Activated T-cell treated with anti-CD3 and anti-CD28 coated beads, Interleukin-2, amount 50 U/mL, for 72 hours (primary cell): ENCODE data around the gene CRIP2. TPM values are rescaled to one million over a fixed set of nuclear protein-coding genes. Genes with fewer than 3 reads are reported as not detected.
A peak's percentile ranks its signal among the peaks of the same experiment; 100 is the strongest.

Experiments used
- ATAC-seq, 2 donors: fragments of 150-1000 bp; cut with Tn5 transposase; replicated peaks in 1 of 2; 2 replicates each; pipeline ENCODE4 v1.10.0; 2021; ENCODE audit warnings: moderate library complexity in 2 of 2, mild to moderate bottlenecking in 1 of 2
- DNase-seq, 2 donors: peaks; one replicate each; pipeline ENCODE4 v3.0.0; 2021 to 2022; ENCODE audit warnings: mixed read lengths in 1 of 2
- H3K27ac Mint-ChIP-seq: one replicate; pipeline ENCODE4 v1.8.0; 2022; ENCODE audit warnings: mild to moderate bottlenecking, moderate library complexity, mixed read lengths
- H3K27me3 Mint-ChIP-seq: one replicate; pipeline ENCODE4 v1.8.0; 2022; ENCODE audit warnings: low read depth, mixed read lengths
- H3K36me3 Mint-ChIP-seq, 2 donors: one replicate each; pipeline ENCODE4 v1.8.0; 2022; ENCODE audit warnings: mixed read lengths in 2 of 2, mild to moderate bottlenecking in 1 of 2; ENCODE audit not compliant: insufficient read depth in 2 of 2
- H3K4me1 Mint-ChIP-seq: one replicate; pipeline ENCODE4 v1.8.0; 2022; ENCODE audit warnings: low read depth, mixed read lengths
- H3K4me3 Mint-ChIP-seq, 2 donors: one replicate each; pipeline ENCODE4 v1.8.0; 2022; ENCODE audit warnings: mild to moderate bottlenecking in 2 of 2, mixed read lengths in 2 of 2, moderate library complexity in 2 of 2
- H3K9me3 Mint-ChIP-seq, 2 donors: one replicate each; pipeline ENCODE4 v1.8.0; 2022; ENCODE audit warnings: mixed read lengths in 2 of 2
- total RNA-seq, 2 donors: library from RNA; stranded (reverse); gene quantifications; one replicate each; pipeline ENCODE4 v1.2.3, GENCODE V29; 2022

The CRIP2 gene
- total RNA-seq, 2 donors from 2014 or later, result 1.1 to 1.3 TPM

DNA sequence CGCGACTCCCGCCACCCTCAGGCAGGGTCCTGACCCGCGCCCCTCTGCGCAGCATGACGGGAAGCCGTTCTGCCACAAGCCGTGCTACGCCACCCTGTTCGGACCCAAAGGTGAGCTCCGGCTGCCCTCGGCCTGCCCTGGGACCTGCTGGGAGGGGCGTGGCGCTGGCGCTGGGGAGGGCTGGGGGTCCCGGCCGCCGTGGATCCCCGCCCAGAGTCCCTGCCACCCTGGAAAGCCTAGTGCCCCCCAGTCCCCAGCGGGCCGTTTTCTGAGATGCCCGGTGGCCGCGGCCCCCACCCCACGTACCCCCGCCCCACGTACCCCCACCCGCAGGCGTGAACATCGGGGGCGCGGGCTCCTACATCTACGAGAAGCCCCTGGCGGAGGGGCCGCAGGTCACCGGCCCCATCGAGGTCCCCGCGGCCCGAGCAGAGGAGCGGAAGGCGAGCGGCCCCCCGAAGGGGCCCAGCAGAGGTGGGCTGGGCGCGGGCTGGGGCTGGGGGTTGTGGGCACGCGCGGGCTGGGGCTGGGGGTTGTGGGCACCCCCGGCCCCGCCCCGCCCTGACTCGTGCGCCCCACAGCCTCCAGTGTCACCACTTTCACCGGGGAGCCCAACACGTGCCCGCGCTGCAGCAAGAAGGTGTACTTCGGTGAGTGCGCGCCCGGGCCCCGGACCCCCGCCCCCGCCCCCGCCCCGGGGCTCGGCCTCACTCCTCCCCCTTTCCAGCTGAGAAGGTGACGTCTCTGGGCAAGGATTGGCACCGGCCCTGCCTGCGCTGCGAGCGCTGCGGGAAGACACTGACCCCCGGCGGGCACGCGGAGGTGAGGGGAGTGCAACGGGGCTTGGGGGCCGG, 4.0 kb downstream of the CRIP2 start:
- Mint-ChIP-seq H3K4me3 (no peak overlapping the region), H3K9me3 (no peaks in the 10 kb centered on the region), H3K27me3 (peaks cover 20% of the 10 kb centered on the region), H3K4me1 (peaks cover 37% of the 10 kb centered on the region), H3K36me3 (peaks cover 4 to 6% of the 10 kb centered on the region in 2 donors), H3K27ac (no peak overlapping the region)
- no peak for ATAC-seq
- no peak for DNase-seq

GRCh38 chr14:105479431-105480158, 5.0 kb downstream of the CRIP2 start:
- H3K36me3 Mint-ChIP-seq, result peaks cover 4 to 6% of the 10 kb centered on the region in 2 donors
- no peak overlapping the region for H3K27ac Mint-ChIP-seq
- H3K4me1 Mint-ChIP-seq, result peaks cover 44% of the 10 kb centered on the region
- peak overlapping the region in 1 of 2 donors; percentile 45 for H3K4me3 Mint-ChIP-seq
- ATAC-seq (no peak), DNase-seq (no peak)
- no peaks in the 10 kb centered on the region for H3K9me3 Mint-ChIP-seq
- H3K27me3 Mint-ChIP-seq, result peaks cover 20% of the 10 kb centered on the region

- no peak for ATAC-seq
- Mint-ChIP-seq H3K36me3 (peaks cover 4 to 6% of the 10 kb centered on the region in 2 donors), H3K9me3 (no peaks in the 10 kb centered on the region), H3K4me3 (no peak overlapping the region), H3K4me1 (peaks cover 47% of the 10 kb centered on the region), H3K27me3 (peaks cover 20% of the 10 kb centered on the region), H3K27ac (no peak overlapping the region)
- DNase-seq, result no peak
Measured at GRCh38 chr14:105480199-105480746, 5.7 kb downstream of the CRIP2 start.

GRCh38 chr14:105480807-105481801, 6.5 kb downstream of the CRIP2 start:
- peaks cover 55% of the 10 kb centered on the region for H3K4me1 Mint-ChIP-seq

DNA sequence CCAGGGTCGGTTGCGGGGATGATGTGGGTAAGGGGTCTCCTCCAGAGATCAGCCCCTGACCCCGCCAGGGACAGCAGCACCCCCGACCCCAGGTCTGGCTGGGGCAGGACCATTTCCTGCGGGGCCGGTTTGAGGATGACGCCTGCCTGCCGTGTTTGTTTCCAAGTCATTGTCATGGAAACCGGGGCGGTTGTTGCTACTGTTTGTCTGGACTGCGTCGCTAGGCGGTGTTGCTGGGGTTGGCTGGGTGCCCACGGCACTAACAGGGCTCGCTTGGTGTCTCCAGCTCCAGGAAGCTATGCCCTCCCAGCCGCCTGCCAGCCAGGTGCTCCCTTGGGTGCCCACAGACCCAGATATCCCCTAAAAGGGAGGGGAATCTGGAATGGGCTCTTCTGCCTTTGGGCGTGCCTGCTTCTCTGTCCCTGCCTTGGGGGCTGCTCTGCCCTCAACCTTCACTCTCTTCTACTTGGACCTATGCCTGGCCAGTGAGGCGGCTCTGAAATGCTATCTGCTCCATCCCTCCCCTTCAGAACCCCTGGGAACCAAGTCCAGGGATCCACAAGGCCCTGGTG, 7.4 kb downstream of the CRIP2 start:
- Mint-ChIP-seq H3K36me3 (peaks cover 4 to 6% of the 10 kb centered on the region in 2 donors), H3K4me3 (peak overlapping the region; percentile 80 to 84), H3K9me3 (no peaks in the 10 kb centered on the region), H3K27me3 (peaks cover 20% of the 10 kb centered on the region), H3K27ac (peak overlapping the region; percentile 89), H3K4me1 (peaks cover 61% of the 10 kb centered on the region)
- DNase-seq (peak; percentile 92 to 93), ATAC-seq (peak; percentile 75 to 78)

More at GRCh38 chr14:105480807-105481801, 6.5 kb downstream of the CRIP2 start:
- Mint-ChIP-seq H3K4me3 (peak overlapping the region; percentile 84), H3K9me3 (no peaks in the 10 kb centered on the region), H3K27me3 (peaks cover 20% of the 10 kb centered on the region), H3K27ac (no peak overlapping the region), H3K36me3 (peaks cover 4 to 6% of the 10 kb centered on the region in 2 donors)
- peak; percentile 88 to 94 for DNase-seq
- ATAC-seq, result peak; percentile 64 to 70

DNA sequence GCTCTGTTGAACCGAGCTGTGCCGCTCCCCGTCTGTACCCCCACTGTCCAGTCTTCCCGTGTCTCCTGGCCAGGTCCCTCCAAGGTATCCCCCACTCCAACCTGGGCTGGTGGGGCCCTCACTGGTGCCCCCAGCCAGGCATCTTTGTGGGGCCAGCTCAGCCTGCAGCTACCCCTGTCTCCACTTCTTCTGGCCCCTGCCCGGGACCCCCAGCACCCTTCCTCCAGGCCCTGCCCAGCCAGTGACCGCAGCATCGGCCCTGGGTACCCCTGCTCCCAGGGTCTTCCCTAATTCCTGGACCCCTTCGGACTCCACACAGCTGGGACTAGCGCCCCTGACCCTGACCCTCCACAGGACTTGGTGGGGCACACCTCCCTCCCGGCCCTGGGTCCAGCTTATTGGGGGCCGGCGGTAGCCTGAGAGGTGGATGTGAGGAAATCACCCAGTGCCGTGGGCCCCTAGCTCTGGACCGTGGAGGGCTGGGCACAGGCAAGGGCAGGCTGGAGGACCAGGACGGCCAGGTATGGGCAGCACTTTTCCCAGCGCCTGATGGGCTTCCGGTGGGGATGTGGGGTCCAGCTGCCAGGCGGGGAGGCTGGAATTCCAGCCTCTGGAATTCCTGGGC, 8.0 kb downstream of the CRIP2 start:
- ATAC-seq (no peak), DNase-seq (no peak)
- Mint-ChIP-seq H3K27me3 (peaks cover 14% of the 10 kb centered on the region), H3K27ac (peak overlapping the region; percentile 89), H3K36me3 (peaks cover 0 to 2% of the 10 kb centered on the region in 2 donors), H3K9me3 (no peaks in the 10 kb centered on the region), H3K4me3 (peak overlapping the region; percentile 80 to 84), H3K4me1 (peaks cover 55% of the 10 kb centered on the region)

GRCh38 chr14:105483300-105484068, 8.9 kb downstream of the CRIP2 start:
- Mint-ChIP-seq H3K9me3 (no peaks in the 10 kb centered on the region), H3K36me3 (peaks cover 0 to 2% of the 10 kb centered on the region in 2 donors), H3K27me3 (peaks cover 12% of the 10 kb centered on the region), H3K27ac (no peak overlapping the region), H3K4me3 (no peak overlapping the region), H3K4me1 (peaks cover 58% of the 10 kb centered on the region)
- ATAC-seq, result no peak
- DNase-seq, result no peak

GRCh38 chr14:105484069-105484996, 9.7 kb downstream of the CRIP2 start:
- ATAC-seq (no peak), DNase-seq (no peak)
- H3K27ac Mint-ChIP-seq, result no peak overlapping the region
- no peaks in the 10 kb centered on the region for H3K9me3 Mint-ChIP-seq
- peaks cover 0 to 2% of the 10 kb centered on the region in 2 donors for H3K36me3 Mint-ChIP-seq
- H3K27me3 Mint-ChIP-seq, result peaks cover 12% of the 10 kb centered on the region
- no peak overlapping the region for H3K4me3 Mint-ChIP-seq
- peaks cover 64% of the 10 kb centered on the region for H3K4me1 Mint-ChIP-seq

DNA sequence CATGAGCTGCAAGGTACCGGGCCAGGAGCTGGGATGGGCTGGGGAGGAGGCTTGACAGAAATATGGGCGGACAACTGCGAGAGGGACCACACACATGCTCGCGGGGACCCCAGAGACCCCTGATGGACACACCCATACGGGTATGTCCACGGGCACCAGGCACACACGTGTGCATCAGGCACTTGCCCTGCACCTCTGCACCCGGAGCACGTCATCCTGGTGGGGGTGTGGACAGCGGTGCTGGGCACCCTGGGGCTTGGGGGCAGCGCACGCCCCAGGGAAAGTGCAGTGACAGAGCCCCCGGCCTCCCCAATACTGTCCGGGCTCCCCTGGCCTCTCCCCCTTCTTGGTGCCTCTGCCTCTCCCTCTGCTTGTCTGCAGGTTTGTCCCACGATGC, 10.4 kb downstream of the CRIP2 start:
- no peaks in the 10 kb centered on the region for H3K36me3 Mint-ChIP-seq
- no peak for ATAC-seq
- no peak overlapping the region for H3K4me3 Mint-ChIP-seq
- H3K27ac Mint-ChIP-seq, result no peak overlapping the region
- H3K27me3 Mint-ChIP-seq, result peaks cover 5% of the 10 kb centered on the region
- no peak for DNase-seq
- peaks cover 65% of the 10 kb centered on the region for H3K4me1 Mint-ChIP-seq
- no peaks in the 10 kb centered on the region for H3K9me3 Mint-ChIP-seq

DNA sequence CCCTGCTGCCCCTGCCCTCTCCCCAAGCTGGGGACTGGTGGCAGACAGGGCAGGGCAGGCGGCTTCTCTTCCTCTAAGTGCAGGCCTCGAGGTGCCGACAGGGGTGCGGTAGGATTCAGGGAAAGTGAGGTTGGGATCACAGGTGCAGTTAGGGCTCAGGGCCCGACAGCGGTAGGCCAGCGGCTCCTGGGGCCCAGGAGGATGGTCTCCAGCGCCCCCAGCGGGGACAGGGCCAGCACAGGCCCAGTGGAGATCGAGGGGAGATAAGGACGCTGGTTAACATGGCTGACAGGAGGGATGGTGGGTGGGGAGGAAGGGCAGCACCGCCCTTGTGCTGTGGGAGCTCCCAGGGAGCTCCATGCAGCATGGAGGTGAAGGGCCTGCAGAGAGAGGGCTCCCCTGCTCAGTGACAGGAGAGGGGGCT, 11.1 kb downstream of the CRIP2 start:
- H3K4me3 Mint-ChIP-seq, result peak overlapping the region in 1 of 2 donors; percentile 87
- ATAC-seq (no peak), DNase-seq (peak; percentile 57 to 64)
- H3K27me3 Mint-ChIP-seq, result no peaks in the 10 kb centered on the region
- H3K9me3 Mint-ChIP-seq, result no peaks in the 10 kb centered on the region
- peaks cover 60% of the 10 kb centered on the region for H3K4me1 Mint-ChIP-seq
- H3K36me3 Mint-ChIP-seq, result no peaks in the 10 kb centered on the region
- H3K27ac Mint-ChIP-seq, result no peak overlapping the region
